Upper lobe of right lung (tissue), 1 donor: ENCODE data around the gene PYGO2. TPM values are rescaled to one million over a fixed set of nuclear protein-coding genes. Genes with fewer than 3 reads are reported as not detected.

ENCODE experiments used
- ATAC-seq: fragments of 200-7000 bp; cut with Tn5 transposase; one replicate; pipeline ENCODE4 v1.9.1; 2020; ENCODE audit warnings: mild to moderate bottlenecking, moderate library complexity
- DNase-seq: peaks from one replicate; pipeline ENCODE4 v3.0.0-alpha.2; 2020
- H3K27ac ChIP-seq: fragments of 200-600 bp; one replicate; pipeline ENCODE4 v1.8.0; 2022
- H3K27me3 ChIP-seq: fragments of 200-600 bp; one replicate; pipeline ENCODE4 v1.8.0; 2022; ENCODE audit warnings: mild to moderate bottlenecking
- H3K36me3 ChIP-seq: fragments of 200-600 bp; one replicate; pipeline ENCODE4 v1.8.0; 2022
- H3K4me1 ChIP-seq: fragments of 200-600 bp; one replicate; pipeline ENCODE4 v1.8.0; 2022
- H3K4me3 ChIP-seq: fragments of 200-600 bp; one replicate; pipeline ENCODE4 v1.8.0; 2022; ENCODE audit warnings: mild to moderate bottlenecking
- H3K9me3 ChIP-seq: fragments of 200-600 bp; one replicate; pipeline ENCODE4 v1.8.0; 2022
- intact Hi-C: fragments of 100-400 bp; cut with DNase I; formaldehyde crosslinking; loops from one replicate; pipeline ENCODE4 v1.11.0; 2022
- long read RNA-seq: library from polyadenylated mRNA; unstranded; transcript quantifications from one replicate; pipeline ENCODE4 v2.0.0, GENCODE V29; 2021
- total RNA-seq: library from RNA; stranded (reverse); fragmentation: NEBNext Ultra II Directional; extraction: Animal tissue kit (Norgen Biotek cat#: 25700); gene quantifications from one replicate; pipeline ENCODE4 v1.2.1, GENCODE V29; 2021
- TF ChIP-seq, protein P1 (sequence below): fragments of 200-600 bp; IDR thresholded peaks from one replicate; pipeline ENCODE4 v1.8.0; 2022; ENCODE audit warnings: antibody characterized with exemption
- donor health status: DM: no; HTN: yes; CAD: no; lungs with severe emphysema.

PYGO2 gene
- total RNA-seq = 27.0 TPM
- long read RNA-seq, transcript PYGO2-202 (3 exons, 3,146 nt) = major isoform, 36 of 48 reads
- long read RNA-seq, partial matches to known transcripts = 4 of 48 reads
- long read RNA-seq, other reads (novel, unspliced or antisense) = 8 of 48 reads

GRCh38 chr1:154961207-154962155 lies at the start of gene PYGO2:
Gene PYGO2 (minus strand): TSS chr1:154961782. CDS start chr1:154961576, 206 bp downstream.
- H3K9me3 ChIP-seq = no peaks in the 10 kb centered on the region
- peak within 1 kb of the TSS; percentile 90 for H3K4me3 ChIP-seq
- DNase-seq = peak; percentile 93
- peaks cover 27% of the 10 kb centered on the region for H3K4me1 ChIP-seq
- intact Hi-C loops = no loop called here
- peak; percentile 90 for ATAC-seq
- no peaks in the 10 kb centered on the region for H3K27me3 ChIP-seq
- H3K36me3 ChIP-seq = peaks cover 44% of the 10 kb centered on the region
- peak within 1 kb of the TSS; percentile 98 for H3K27ac ChIP-seq
- TF ChIP-seq, protein P1, sequence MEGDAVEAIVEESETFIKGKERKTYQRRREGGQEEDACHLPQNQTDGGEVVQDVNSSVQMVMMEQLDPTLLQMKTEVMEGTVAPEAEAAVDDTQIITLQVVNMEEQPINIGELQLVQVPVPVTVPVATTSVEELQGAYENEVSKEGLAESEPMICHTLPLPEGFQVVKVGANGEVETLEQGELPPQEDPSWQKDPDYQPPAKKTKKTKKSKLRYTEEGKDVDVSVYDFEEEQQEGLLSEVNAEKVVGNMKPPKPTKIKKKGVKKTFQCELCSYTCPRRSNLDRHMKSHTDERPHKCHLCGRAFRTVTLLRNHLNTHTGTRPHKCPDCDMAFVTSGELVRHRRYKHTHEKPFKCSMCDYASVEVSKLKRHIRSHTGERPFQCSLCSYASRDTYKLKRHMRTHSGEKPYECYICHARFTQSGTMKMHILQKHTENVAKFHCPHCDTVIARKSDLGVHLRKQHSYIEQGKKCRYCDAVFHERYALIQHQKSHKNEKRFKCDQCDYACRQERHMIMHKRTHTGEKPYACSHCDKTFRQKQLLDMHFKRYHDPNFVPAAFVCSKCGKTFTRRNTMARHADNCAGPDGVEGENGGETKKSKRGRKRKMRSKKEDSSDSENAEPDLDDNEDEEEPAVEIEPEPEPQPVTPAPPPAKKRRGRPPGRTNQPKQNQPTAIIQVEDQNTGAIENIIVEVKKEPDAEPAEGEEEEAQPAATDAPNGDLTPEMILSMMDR = peak; percentile 53

DNA sequence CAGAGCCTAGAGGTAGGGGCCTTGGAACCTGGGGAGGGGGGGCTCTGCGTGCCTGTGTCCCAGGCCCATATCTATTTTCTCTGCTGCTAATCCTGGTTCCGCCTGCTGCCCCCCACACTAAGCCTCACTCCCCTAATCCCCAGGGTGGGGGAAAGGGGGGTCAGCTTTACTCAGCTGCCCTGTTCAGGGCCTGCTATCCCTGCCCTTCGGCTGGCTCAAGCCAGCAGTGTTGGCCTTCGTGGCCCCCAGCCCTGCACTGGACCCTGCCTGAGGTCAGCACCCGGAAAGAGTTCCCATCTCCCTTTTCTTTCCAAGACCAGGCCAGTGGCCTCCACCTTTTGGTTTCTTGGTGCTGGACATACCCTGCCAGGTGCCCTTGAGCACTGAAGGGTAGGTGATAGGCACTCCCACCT lies 49.4 kb upstream of the PYGO2 start:
- no peak overlapping the region for H3K4me3 ChIP-seq

DNA sequence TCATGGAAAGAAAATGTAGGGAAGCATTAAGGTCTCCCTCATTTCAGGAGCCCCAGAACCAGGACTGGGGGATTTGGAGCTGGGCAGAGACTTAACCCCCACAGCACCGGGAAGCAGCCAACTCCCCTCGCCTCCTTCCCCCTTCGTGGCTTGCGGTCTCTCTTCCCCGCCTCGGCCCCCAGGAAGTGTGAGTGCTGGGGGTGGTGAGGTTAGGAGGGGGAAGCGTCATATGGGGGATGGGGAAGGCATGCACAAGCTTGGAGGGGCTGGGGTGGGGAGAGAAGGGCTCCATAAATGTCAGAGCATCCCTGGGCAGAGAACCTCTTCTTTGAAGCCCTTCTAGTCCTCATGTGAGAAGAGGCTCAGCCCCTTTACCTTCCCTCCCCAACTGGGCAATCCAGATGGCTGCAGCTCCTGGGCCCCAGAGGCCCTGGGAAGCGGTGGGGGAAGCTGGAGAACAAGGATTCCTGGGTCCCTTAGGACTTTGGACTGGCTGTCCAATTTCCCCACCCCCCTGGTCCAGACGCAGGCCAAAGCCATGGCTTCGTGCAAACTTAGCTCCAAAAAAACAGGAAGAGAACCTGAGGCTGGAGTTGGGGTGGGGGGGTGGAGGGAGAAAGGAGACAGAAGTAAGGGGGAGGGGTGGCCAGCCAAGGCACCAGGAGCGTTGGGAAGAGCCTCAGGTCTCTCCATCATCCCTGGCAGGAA lies 48.8 kb upstream of the PYGO2 start:
- TF ChIP-seq, protein P1 = no peak
- no peak for ATAC-seq
- Histone ChIP-seq H3K27ac (peak overlapping the region; percentile 36), H3K27me3 (no peaks in the 10 kb centered on the region), H3K36me3 (peaks cover 15% of the 10 kb centered on the region), H3K4me3 (peak overlapping the region; percentile 41), H3K9me3 (no peaks in the 10 kb centered on the region), H3K4me1 (peaks cover 74% of the 10 kb centered on the region)
- no peak for DNase-seq
- intact Hi-C loops = no loop called here

More for the DNA sequence above, 49.4 kb upstream of the PYGO2 start:
- no peak overlapping the region for H3K27ac ChIP-seq
- intact Hi-C loops = no loop called here
- TF ChIP-seq, protein P1 = no peak
- peaks cover 21% of the 10 kb centered on the region for H3K36me3 ChIP-seq
- H3K27me3 ChIP-seq = no peaks in the 10 kb centered on the region
- H3K4me1 ChIP-seq = peaks cover 67% of the 10 kb centered on the region
- no peaks in the 10 kb centered on the region for H3K9me3 ChIP-seq
- no peak for ATAC-seq
- DNase-seq = no peak

DNA sequence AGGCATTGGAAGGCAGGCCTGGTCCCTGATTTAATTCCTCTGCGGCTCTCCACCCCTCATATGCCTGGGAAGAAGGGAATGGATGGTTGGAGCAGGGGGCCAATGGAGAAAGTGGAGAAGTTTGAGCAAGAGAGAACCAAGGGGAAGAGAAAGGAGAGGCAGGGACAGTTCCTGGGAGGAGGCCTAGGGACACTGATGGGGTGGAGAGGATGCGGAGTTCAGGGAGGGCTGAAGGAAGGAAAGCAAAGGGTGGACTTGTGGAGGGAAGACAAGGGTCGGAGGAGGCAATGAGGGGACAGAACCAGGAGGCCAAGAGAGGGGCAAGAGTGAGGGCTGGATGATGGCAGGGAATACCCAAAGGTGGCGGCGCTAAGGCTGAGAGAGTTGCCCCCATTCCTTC lies 48.2 kb upstream of the PYGO2 start:
- Histone ChIP-seq H3K9me3 (no peaks in the 10 kb centered on the region), H3K27me3 (no peaks in the 10 kb centered on the region), H3K36me3 (peaks cover 8% of the 10 kb centered on the region), H3K4me3 (peak overlapping the region; percentile 41), H3K27ac (peak overlapping the region; percentile 93), H3K4me1 (peaks cover 80% of the 10 kb centered on the region)
- DNase-seq (no peak), ATAC-seq (no peak)
- TF ChIP-seq, protein P1 = no peak
- intact Hi-C loops = no loop called here

GRCh38 chr1:155009221-155009711 lies 47.7 kb upstream of the PYGO2 start:
- no peaks in the 10 kb centered on the region for H3K9me3 ChIP-seq
- H3K27me3 ChIP-seq = no peaks in the 10 kb centered on the region
- intact Hi-C loops = no loop called here
- peak overlapping the region; percentile 93 for H3K27ac ChIP-seq
- peak overlapping the region; percentile 41 for H3K4me3 ChIP-seq
- no peak for DNase-seq
- TF ChIP-seq, protein P1 = no peak
- ATAC-seq = no peak
- H3K36me3 ChIP-seq = peaks cover 4% of the 10 kb centered on the region
- peaks cover 85% of the 10 kb centered on the region for H3K4me1 ChIP-seq
